AG04450 (cell line): ENCODE results near the gene LRRC73. TPM values are rescaled to one million over a fixed set of nuclear protein-coding genes. Genes with fewer than 3 reads are reported as not detected.

Source experiments
- CTCF ChIA-PET: fragments of 300-600, 350-600 bp; formaldehyde crosslinking; extraction: SDS; loops from one replicate; lab custom pipeline; 2022; ENCODE audit warnings: antibody characterized with exemption, inconsistent platforms; lab: Charles Lee
- POLR2A ChIA-PET: fragments of 350-600 bp; formaldehyde crosslinking; extraction: SDS; loops from one replicate; lab custom pipeline; 2021; ENCODE audit warnings: antibody characterized with exemption, inconsistent platforms; lab: Yijun Ruan, JAX
- DNase-seq: peaks from one replicate; pipeline ENCODE4 v3.0.0-alpha.2; 2011; ENCODE audit warnings: low read depth, low spot score
- H3K27ac ChIP-seq: one replicate; pipeline ENCODE4 v1.5.1; 2012; ENCODE audit warnings: low read depth, low read length, control low read depth
- H3K27me3 ChIP-seq: one replicate; pipeline ENCODE4 v1.6.0; 2012; ENCODE audit warnings: low read length; ENCODE audit not compliant: control insufficient read depth, insufficient read depth
- H3K4me3 ChIP-seq: 2 replicates; pipeline ENCODE4 v1.5.1; 2011; ENCODE audit warnings: mild to moderate bottlenecking, low read depth, low read length, control low read depth
- H3K9me3 ChIP-seq: 2 replicates; pipeline ENCODE4 v1.5.1; 2012; ENCODE audit warnings: low read length; ENCODE audit not compliant: control insufficient read depth, insufficient read depth
- CTCF ChIP-seq: IDR thresholded peaks from 2 replicates; pipeline ENCODE4 v1.5.1; 2011; ENCODE audit warnings: low read depth, low read length, control low read depth, inconsistent platforms
- polyA plus RNA-seq: library from polyadenylated mRNA; depleted of rRNA; stranded (reverse); fragments of >200 nt; gene quantifications from 2 replicates; pipeline ENCODE4 v1.2.3, GENCODE V29; 2011

LRRC73 gene
- polyA plus RNA-seq, 1 experiment: 0.16 TPM

DNA sequence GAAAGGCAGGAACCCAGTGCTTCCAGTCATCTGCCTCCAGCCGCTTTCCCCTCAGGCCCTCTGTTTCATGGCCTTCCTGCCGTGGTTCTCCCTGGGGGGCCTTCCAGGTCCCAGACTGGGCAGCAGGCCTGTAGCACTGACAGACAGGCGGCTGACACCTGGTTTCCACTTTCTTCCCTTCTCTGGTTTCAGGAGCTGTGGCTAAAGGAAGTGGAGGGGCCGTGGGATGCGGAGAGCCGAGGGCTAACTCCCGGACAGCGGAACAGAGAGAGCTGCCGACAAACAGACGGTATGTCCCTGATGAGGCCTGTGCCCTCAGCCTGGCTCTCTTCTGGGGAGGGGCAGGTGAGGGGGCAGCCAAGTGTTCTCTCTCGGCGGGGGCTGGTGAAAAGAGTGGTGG is 12.5 kb downstream of the LRRC73 start:
- POLR2A ChIA-PET: no interaction called here
- DNase-seq: no peak
- CTCF ChIA-PET: interaction anchor here (0.5 to 6.6 kb wide), 4 partner anchors 10 to 216 kb away, joined by 3 to 54 read pairs (median 8); partner anchors contain the start of gene LRRC73
- no peak overlapping the region for H3K4me3 ChIP-seq
- no peak for TF ChIP-seq CTCF
- H3K27ac ChIP-seq: no peak overlapping the region
- H3K27me3 ChIP-seq: no peaks in the 10 kb centered on the region
- no peaks in the 10 kb centered on the region; the same call in 1 of the 2 replicates for H3K9me3 ChIP-seq

- ChIA-PET CTCF (interaction anchor here (0.5 to 6.6 kb wide), 4 partner anchors 9 to 175 kb away, joined by 3 to 54 read pairs (median 8); partner anchors contain the start of gene LRRC73), POLR2A (interaction anchor here (1.2 to 1.4 kb wide), 2 partner anchors 13 to 19 kb away, joined by 5 to 6 read pairs; partner anchors contain the start of genes LRRC73 and TJAP1)
- H3K27me3 ChIP-seq: no peaks in the 10 kb centered on the region
- H3K9me3 ChIP-seq: no peaks in the 10 kb centered on the region; the same call in 1 of the 2 replicates
- H3K27ac ChIP-seq: peak overlapping the region; percentile 34
- H3K4me3 ChIP-seq: no peak overlapping the region
- DNase-seq: no peak
- no peak for TF ChIP-seq CTCF
These were observed 13.1 kb downstream of the LRRC73 start for GRCh38 chr6:43497129-43497396.

- DNase-seq: no peak
- Histone ChIP-seq H3K4me3 (no peak overlapping the region), H3K9me3 (no peaks in the 10 kb centered on the region; the same call in 1 of the 2 replicates), H3K27ac (peak overlapping the region; percentile 68), H3K27me3 (no peaks in the 10 kb centered on the region)
- peak; percentile 65 for TF ChIP-seq CTCF
- ChIA-PET CTCF (interaction anchor here (0.5 to 6.6 kb wide), 15 partner anchors 9 to 602 kb away, joined by 3 to 54 read pairs (median 3); partner anchors contain the start of genes DLK2, DNPH1 and LRRC73), POLR2A (interaction anchor here (1.2 to 1.4 kb wide), 2 partner anchors 14 to 19 kb away, joined by 5 to 6 read pairs; partner anchors contain the start of genes LRRC73 and TJAP1)
These were observed 13.6 kb downstream of the LRRC73 start for GRCh38 chr6:43496370-43497128.

DNA sequence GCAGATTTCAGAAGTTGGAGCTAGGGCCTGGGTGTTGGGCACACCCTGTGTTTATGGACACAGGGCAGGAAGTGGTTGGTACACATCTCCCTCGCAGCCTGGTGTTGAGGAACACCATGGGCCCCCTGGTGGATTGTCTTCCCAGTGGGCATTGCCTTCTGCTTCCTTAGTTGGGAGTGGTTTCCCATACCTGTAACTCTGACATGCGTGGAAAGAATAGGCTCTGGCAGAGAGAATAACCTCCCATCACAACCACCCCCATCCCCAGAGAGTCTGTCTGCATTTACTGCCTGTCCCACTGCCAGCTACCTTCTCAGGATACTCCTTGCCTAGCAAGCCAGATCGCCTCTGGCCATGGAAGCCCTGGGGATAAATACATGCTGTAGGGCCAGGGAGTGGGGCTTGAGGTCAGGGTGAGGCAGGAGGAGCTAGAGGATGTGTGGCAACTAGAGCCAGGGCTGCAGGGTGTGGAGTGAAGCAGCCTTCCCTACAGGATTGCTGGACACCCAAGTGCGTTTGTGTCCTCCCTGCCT is 14.7 kb downstream of the LRRC73 start:
- POLR2A ChIA-PET: interaction anchor here (0.6 to 2.1 kb wide), 2 partner anchors 9 to 18 kb away, joined by 6 to 8 read pairs; partner anchors contain the start of gene TJAP1
- peak overlapping the region; percentile 68 for H3K27ac ChIP-seq
- TF ChIP-seq CTCF: peak; percentile 27; the same call in 1 of the 2 replicates

More for the DNA sequence above, 14.7 kb downstream of the LRRC73 start:
- no peaks in the 10 kb centered on the region; the same call in 1 of the 2 replicates for H3K9me3 ChIP-seq
- CTCF ChIA-PET: interaction anchor here (0.6 to 6.6 kb wide), 8 partner anchors 9 to 266 kb away, joined by 3 to 54 read pairs (median 4); partner anchors contain the start of genes DNPH1 and LRRC73
- no peaks in the 10 kb centered on the region for H3K27me3 ChIP-seq
- no peak for DNase-seq
- no peak overlapping the region for H3K4me3 ChIP-seq
